ENCODE data around the gene CERS1.
A peak's percentile ranks its signal among the peaks of the same experiment; 100 is the strongest.

CERS1 gene

GRCh38 chr19:18855647-18856384 lies 40.1 kb downstream of the CERS1 start:
- no peak for DNase-seq

GRCh38 chr19:18854982-18855381 lies 41.0 kb downstream of the CERS1 start:
- DNase-seq = no peak

- DNase-seq = no peak
Measured at GRCh38 chr19:18853755-18854427, 42.1 kb downstream of the CERS1 start.

- no peak for DNase-seq
Measured at GRCh38 chr19:18852648-18853047, 43.3 kb downstream of the CERS1 start.

GRCh38 chr19:18851673-18852325 lies 44.2 kb downstream of the CERS1 start:
- no peak for DNase-seq

- DNase-seq = no peak
Measured at GRCh38 chr19:18850471-18851375, 45.2 kb downstream of the CERS1 start.

- no peak for DNase-seq
Measured at GRCh38 chr19:18849838-18850400, 46.0 kb downstream of the CERS1 start.

GRCh38 chr19:18848878-18849661 lies 46.9 kb downstream of the CERS1 start:
- DNase-seq = no peak

GRCh38 chr19:18847549-18848463 lies 48.2 kb downstream of the CERS1 start:
- no peak for DNase-seq

GRCh38 chr19:18846862-18847548 lies 49.0 kb downstream of the CERS1 start:
- DNase-seq = peak; percentile 8

- DNase-seq = no peak
Measured at GRCh38 chr19:18845961-18846360, 50.0 kb downstream of the CERS1 start.

GRCh38 chr19:18844806-18845329 lies 51.1 kb downstream of the CERS1 start:
- DNase-seq = no peak

GRCh38 chr19:18843960-18844359 lies 52.0 kb downstream of the CERS1 start:
- DNase-seq = no peak

- no peak for DNase-seq
Measured at GRCh38 chr19:18842166-18842565, 53.8 kb downstream of the CERS1 start.

- no peak for DNase-seq
Measured at GRCh38 chr19:18841400-18841799, 54.6 kb downstream of the CERS1 start.

- DNase-seq = no peak
Measured at GRCh38 chr19:18840288-18841267, 55.4 kb downstream of the CERS1 start.

- DNase-seq = no peak
Measured at GRCh38 chr19:18839465-18840287, 56.3 kb downstream of the CERS1 start.

- DNase-seq = no peak
Measured at GRCh38 chr19:18834644-18834984, 61.3 kb downstream of the CERS1 start.

Data from NCI-H774 (cell line).